ENCODE measurements around the gene NWD2. TPM values are rescaled to one million over a fixed set of nuclear protein-coding genes. Genes with fewer than 3 reads are reported as not detected.
A peak's percentile ranks its signal among the peaks of the same experiment; 100 is the strongest.
"Not testable (repeated sequence)": the region's sequence is repeated elsewhere in the genome, so short reads cannot be mapped to it uniquely, and the experiment has no call there.

NWD2 gene
- polyA plus RNA-seq, 2 of the 4 experiments (the other 2 are of a cell fraction), result not detected

DNA sequence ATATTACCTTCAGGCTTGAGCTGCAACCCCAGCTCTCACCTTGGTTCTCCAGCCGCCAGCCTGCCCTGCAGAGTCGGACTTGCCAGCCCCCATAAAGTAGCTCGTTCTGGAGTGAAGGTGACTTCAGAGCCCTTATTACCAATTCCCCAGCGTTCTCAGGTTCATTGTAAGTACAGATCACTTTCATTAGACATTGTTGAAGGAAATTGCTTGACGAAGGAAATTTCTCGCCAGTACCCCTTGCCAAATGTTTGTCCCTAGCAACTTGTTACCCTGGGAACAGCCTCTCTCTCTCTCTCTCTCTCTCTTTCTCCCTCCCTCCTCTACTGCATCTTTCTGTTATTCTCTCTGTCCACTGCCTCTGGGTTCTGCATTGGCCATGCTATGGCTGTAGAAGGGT lies 153.0 kb downstream of the NWD2 start:
- DNase-seq (ENCODE audit: low read depth in 1 of 2, low spot score in 1 of 2), result no peak
- Histone ChIP-seq H3K4me2 (no peak overlapping the region), H3K4me3 (no peak overlapping the region), H3K27ac (no peak overlapping the region), H3K9me3 (no peaks in the 10 kb centered on the region), H3K4me1 (no peaks in the 10 kb centered on the region)
- 42% methylated on average over 6 of the region's 6 CpGs for WGBS (ENCODE audit: missing lambda C conversion rate)
- TF ChIP-seq MYC (IDR thresholded peaks at IDR 0.05; ENCODE audit: borderline replicate concordance, low read length), result no peak
- TF ChIP-seq RCOR1 (IDR thresholded peaks at IDR 0.05; ENCODE audit: low read depth, low read length), result no peak
- TF ChIP-seq ZC3H11A (IDR thresholded peaks at IDR 0.05), result no peak
- no peak for TF ChIP-seq RAD21 (conservative IDR thresholded peaks at IDR 0.05 in 1 of 2, IDR thresholded peaks at IDR 0.05 in 1 of 2)
- TF ChIP-seq RFX5 (IDR thresholded peaks at IDR 0.05), result no peak
- TF ChIP-seq FOXS1 (CRISPR knock-in tag; IDR thresholded peaks at IDR 0.05), result no peak
- ChIA-PET CTCF (interaction anchor here (0.7 kb wide), 1 partner anchor 460 kb away, joined by 4 read pairs; no protein-coding TSS in a partner anchor), POLR2A (no interaction called here)
- no peak for FAIRE-seq
- no peak for ATAC-seq

DNA sequence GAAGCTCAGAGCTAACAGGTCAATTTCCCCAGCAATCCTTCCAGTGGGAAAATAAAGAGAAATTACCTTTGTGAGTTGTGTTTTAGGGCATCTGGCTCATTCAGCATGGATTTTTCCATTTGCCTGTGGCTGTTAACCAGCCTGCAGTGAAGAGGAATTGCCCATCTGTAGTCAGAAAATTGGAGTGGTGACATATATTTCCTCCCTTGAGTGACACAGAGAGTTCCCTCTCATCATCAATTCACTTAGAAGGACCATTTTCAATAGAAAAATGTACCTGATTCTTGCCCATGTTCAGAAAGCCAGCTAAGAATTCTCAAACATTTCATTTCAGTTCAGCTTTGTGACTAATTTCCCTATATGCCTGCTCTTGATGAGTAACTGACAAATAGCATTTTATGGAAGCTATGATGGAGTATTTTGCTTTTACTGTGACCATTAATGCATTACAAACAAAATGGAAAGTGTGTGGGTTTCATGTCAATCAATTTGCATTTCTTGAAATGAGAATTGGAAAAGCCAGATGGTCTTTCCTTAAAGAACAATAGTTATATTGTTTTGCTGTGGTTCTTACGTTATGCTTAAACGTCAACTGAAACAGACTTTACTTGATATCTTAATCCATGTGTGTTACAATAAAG lies 155.8 kb downstream of the NWD2 start:
- H3K9me3 ChIP-seq, result no peaks in the 10 kb centered on the region
- WGBS (ENCODE audit: missing lambda C conversion rate), result 15% methylated on average over 2 of the region's 2 CpGs
- CTCF ChIA-PET, result no interaction called here
- no peak for FAIRE-seq
- POLR2A ChIA-PET, result no interaction called here
- H3K4me2 ChIP-seq, result no peak overlapping the region
- no peaks in the 10 kb centered on the region for H3K4me1 ChIP-seq
- TF ChIP-seq, protein P1, sequence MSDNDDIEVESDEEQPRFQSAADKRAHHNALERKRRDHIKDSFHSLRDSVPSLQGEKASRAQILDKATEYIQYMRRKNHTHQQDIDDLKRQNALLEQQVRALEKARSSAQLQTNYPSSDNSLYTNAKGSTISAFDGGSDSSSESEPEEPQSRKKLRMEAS (IDR thresholded peaks at IDR 0.05), result no peak
- no peak for TF ChIP-seq CBX8 (IDR thresholded peaks at IDR 0.05)
- TF ChIP-seq, protein P2, sequence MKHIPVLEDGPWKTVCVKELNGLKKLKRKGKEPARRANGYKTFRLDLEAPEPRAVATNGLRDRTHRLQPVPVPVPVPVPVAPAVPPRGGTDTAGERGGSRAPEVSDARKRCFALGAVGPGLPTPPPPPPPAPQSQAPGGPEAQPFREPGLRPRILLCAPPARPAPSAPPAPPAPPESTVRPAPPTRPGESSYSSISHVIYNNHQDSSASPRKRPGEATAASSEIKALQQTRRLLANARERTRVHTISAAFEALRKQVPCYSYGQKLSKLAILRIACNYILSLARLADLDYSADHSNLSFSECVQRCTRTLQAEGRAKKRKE (CRISPR knock-in tag; IDR thresholded peaks at IDR 0.05; ENCODE audit: low read depth), result no peak
- TF ChIP-seq ZFP36 (IDR thresholded peaks at IDR 0.05; ENCODE audit: borderline replicate concordance, partially characterized antibody), result no peak
- no peak for TF ChIP-seq EHMT2 (IDR thresholded peaks at IDR 0.05; ENCODE audit: low read depth)
- no peak for TF ChIP-seq HOXA7 (CRISPR knock-in tag; IDR thresholded peaks at IDR 0.05)
- no peak for ATAC-seq
- no peak for DNase-seq (ENCODE audit: low read depth in 1 of 2, low spot score in 1 of 2)
- no peak overlapping the region for H3K4me3 ChIP-seq
- no peak overlapping the region for H3K27ac ChIP-seq

DNA sequence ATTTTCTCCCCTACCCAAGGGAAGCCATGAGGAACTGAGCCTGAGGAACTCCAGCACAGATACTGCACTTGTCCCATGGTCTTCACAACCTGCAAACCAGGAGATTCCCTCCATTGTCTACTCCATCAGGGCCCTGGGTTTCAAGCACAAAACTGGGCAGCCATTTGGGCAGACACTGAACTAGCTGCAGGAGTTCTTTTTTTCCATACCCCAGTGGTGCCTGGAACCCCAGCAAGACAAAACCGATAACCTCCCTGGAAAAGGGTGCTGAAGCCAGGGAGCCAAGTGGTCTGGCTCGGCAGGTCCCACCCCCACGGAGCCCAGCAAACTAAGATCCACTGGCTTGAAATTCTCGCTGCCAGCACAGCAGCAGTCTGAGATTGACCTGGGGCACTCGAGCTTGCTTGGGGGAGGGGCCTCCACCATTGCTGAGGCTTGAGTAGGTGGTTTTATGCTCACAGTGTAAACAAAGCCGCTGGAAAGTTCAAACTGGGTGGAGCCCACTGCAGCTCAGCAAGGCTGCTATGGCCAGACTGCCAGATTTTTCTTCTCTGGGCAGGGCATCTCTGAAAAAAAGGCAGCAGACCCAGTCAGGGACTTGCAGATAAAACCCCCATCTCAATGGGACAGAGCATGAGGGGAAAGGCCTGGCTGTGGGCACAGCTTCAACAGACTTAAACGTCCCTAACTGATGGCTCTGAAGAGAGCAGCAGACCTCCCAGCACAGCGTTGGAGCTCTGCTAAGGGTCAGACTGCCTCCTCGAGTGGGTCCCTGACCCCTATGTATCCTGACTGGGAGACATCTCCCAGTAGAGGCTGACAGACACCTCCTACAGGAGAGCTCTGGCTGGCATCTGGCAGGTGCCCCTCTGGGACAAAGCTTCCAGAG lies 163.6 kb downstream of the NWD2 start:
- CTCF ChIA-PET, result interaction anchor here (0.7 kb wide), 1 partner anchor 18 kb away, joined by 5 read pairs; no protein-coding TSS in a partner anchor
- ATAC-seq, H3K4me3 ChIP-seq, H3K9me3 ChIP-seq, FAIRE-seq, H3K4me1 ChIP-seq, H3K27ac ChIP-seq, POLR2A ChIA-PET: not testable (repeated sequence)
- DNase-seq (ENCODE audit: low read depth in 1 of 2, low spot score in 1 of 2), result peak in 1 of 2 experiments; percentile 2
- H3K4me2 ChIP-seq, result peak overlapping the region; percentile 23; the same call in 1 of the 3 replicates
- 6% methylated on average over 3 of the region's 9 CpGs for WGBS (ENCODE audit: missing lambda C conversion rate)

DNA sequence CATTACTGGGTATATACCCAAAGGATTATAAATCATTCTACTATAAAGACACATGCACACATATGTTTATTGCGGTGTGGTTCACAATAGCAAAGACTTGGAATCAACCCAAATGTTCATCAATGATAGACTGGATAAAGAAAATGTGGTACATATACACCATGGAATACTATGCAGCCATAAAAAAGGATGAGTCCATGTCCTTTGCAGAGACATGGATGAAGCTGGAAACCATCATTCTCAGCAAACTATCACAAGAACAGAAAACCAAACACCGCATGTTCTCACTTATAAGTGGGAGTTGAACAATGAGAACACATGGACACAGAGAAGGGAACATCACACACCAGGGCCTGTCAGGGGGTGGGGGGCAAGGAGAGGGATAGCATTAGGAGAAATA lies 169.1 kb downstream of the NWD2 start:
- POLR2A ChIA-PET; H3K4me3 ChIP-seq; DNase-seq (ENCODE audit: low read depth in 1 of 2, low spot score in 1 of 2); ATAC-seq; FAIRE-seq; H3K4me1 ChIP-seq; CTCF ChIA-PET; H3K27ac ChIP-seq; H3K4me2 ChIP-seq; H3K9me3 ChIP-seq: not testable (repeated sequence)
- WGBS (ENCODE audit: missing lambda C conversion rate), result 3% methylated on average over 2 of the region's 2 CpGs

DNA sequence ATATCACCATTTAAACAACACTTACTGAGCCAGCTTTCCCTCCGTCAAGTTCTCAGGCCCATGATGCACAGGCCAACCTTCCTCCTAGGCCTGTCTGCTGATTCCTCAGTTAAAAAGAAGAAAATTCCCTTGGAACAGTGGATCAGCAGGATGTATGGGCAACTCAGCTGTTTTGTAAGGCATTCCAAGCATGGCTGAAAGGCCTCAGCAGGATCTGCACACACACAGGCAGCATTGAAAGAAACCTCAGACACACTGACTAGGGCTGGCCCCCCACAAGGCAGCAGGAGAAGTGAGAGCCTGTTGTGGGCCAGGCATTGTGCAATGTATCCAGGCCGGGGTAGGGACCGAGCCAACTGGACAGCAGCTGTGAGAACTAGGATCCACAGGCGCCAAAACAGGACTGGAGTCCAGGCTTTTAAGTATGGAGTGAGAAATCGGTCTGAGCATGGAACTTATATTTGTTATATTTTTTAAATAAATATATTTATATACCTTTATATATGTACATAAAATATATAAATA lies 171.4 kb downstream of the NWD2 start:
- ATAC-seq (no peak), DNase-seq (ENCODE audit: low read depth in 1 of 2, low spot score in 1 of 2) (no peak), FAIRE-seq (no peak)
- Histone ChIP-seq H3K4me1 (no peaks in the 10 kb centered on the region), H3K27ac (no peak overlapping the region), H3K4me2 (no peak overlapping the region), H3K9me3 (no peaks in the 10 kb centered on the region), H3K4me3 (no peak overlapping the region)
- 46% methylated on average over 5 of the region's 5 CpGs for WGBS (ENCODE audit: missing lambda C conversion rate)
- CTCF ChIA-PET, result interaction anchor here (1.6 kb wide), 1 partner anchor 37 kb away, joined by 3 read pairs; no protein-coding TSS in a partner anchor
- POLR2A ChIA-PET, result no interaction called here
- TF ChIP-seq HEYL (CRISPR knock-in tag; IDR thresholded peaks at IDR 0.05), result no peak
- TF ChIP-seq, protein P3, sequence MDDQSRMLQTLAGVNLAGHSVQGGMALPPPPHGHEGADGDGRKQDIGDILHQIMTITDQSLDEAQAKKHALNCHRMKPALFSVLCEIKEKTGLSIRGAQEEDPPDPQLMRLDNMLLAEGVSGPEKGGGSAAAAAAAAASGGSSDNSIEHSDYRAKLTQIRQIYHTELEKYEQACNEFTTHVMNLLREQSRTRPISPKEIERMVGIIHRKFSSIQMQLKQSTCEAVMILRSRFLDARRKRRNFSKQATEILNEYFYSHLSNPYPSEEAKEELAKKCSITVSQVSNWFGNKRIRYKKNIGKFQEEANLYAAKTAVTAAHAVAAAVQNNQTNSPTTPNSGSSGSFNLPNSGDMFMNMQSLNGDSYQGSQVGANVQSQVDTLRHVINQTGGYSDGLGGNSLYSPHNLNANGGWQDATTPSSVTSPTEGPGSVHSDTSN (IDR thresholded peaks at IDR 0.05), result no peak
- no peak for TF ChIP-seq NR3C1 (IDR thresholded peaks at IDR 0.05)
- no peak for TF ChIP-seq ZC3H11A (IDR thresholded peaks at IDR 0.05)
- TF ChIP-seq ZSCAN20 (CRISPR knock-in tag; IDR thresholded peaks at IDR 0.05), result no peak
- no peak for TF ChIP-seq EP300 (IDR thresholded peaks at IDR 0.05)
- no peak for TF ChIP-seq NFE2L2 (conservative IDR thresholded peaks at IDR 0.05; ENCODE audit: low read length)
- no peak for TF ChIP-seq CBX8 (IDR thresholded peaks at IDR 0.05)
- TF ChIP-seq SMC3 (IDR thresholded peaks at IDR 0.05), result no peak
- no peak for TF ChIP-seq POLR2A (IDR thresholded peaks at IDR 0.05; ENCODE audit: low read length)
- no peak for TF ChIP-seq FOXS1 (CRISPR knock-in tag; IDR thresholded peaks at IDR 0.05)
- TF ChIP-seq HOXB13 (CRISPR knock-in tag; IDR thresholded peaks at IDR 0.05; ENCODE audit: low read depth), result no peak
- TF ChIP-seq RCOR1 (IDR thresholded peaks at IDR 0.05; ENCODE audit: low read depth, low read length), result no peak
- TF ChIP-seq RAD21 (conservative IDR thresholded peaks at IDR 0.05 in 1 of 2, IDR thresholded peaks at IDR 0.05 in 1 of 2), result no peak
- TF ChIP-seq, protein P4, sequence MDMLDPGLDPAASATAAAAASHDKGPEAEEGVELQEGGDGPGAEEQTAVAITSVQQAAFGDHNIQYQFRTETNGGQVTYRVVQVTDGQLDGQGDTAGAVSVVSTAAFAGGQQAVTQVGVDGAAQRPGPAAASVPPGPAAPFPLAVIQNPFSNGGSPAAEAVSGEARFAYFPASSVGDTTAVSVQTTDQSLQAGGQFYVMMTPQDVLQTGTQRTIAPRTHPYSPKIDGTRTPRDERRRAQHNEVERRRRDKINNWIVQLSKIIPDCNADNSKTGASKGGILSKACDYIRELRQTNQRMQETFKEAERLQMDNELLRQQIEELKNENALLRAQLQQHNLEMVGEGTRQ (IDR thresholded peaks at IDR 0.05), result no peak
- TF ChIP-seq GATA3 (IDR thresholded peaks at IDR 0.05; ENCODE audit: borderline replicate concordance), result no peak

Data from A549 (cell line).